Fibroblast of villous mesenchyme (primary cell): Measurements from ENCODE around the gene HLA-C. TPM values are rescaled to one million over a fixed set of nuclear protein-coding genes. Genes with fewer than 3 reads are reported as not detected.

ENCODE experiments used
- DNase-seq: peaks from one replicate; pipeline ENCODE4 v3.0.0-alpha.2; 2010; ENCODE audit warnings: low read depth
- H3K4me3 ChIP-seq: 2 replicates; pipeline ENCODE4 v1.5.1; 2011; ENCODE audit warnings: low read depth, mild to moderate bottlenecking, low read length
- CTCF ChIP-seq: IDR thresholded peaks from 2 replicates; pipeline ENCODE4 v1.5.1; 2012; ENCODE audit warnings: low read depth, mild to moderate bottlenecking, low read length; ENCODE audit not compliant: insufficient read depth
- total RNA-seq: library from RNA; depleted of rRNA; stranded (reverse); fragments of >200 nt; gene quantifications from 2 replicates; pipeline ENCODE4 v1.2.3, GENCODE V29; 2012

The HLA-C gene
- 361 and 512 TPM in 2 replicates for total RNA-seq

- DNase-seq, result peak; percentile 98
- peak within 1 kb of the TSS; percentile 80 for H3K4me3 ChIP-seq
- peak; percentile 25 for TF ChIP-seq CTCF
Observed at GRCh38 chr6:31271641-31272357, at the start of gene HLA-C. TSS of gene HLA-C (minus strand) at chr6:31272092. CDS start at chr6:31272071, 21 bp downstream.

- no peak for TF ChIP-seq CTCF
- no peak for DNase-seq
- no peak overlapping the region for H3K4me3 ChIP-seq
Observed at GRCh38 chr6:31321005-31321707, 49.3 kb upstream of the HLA-C start.

- no peak for DNase-seq
- no peak overlapping the region for H3K4me3 ChIP-seq
- TF ChIP-seq CTCF, result no peak
Observed at GRCh38 chr6:31317036-31317435, 45.1 kb upstream of the HLA-C start.

- no peak overlapping the region for H3K4me3 ChIP-seq
- no peak for TF ChIP-seq CTCF
- no peak for DNase-seq
Observed at GRCh38 chr6:31309641-31310040, 37.7 kb upstream of the HLA-C start.

- TF ChIP-seq CTCF, result no peak
- no peak for DNase-seq
- no peak overlapping the region for H3K4me3 ChIP-seq
Observed at GRCh38 chr6:31308845-31309175, 36.9 kb upstream of the HLA-C start.

- no peak overlapping the region for H3K4me3 ChIP-seq
- TF ChIP-seq CTCF, result no peak
- no peak for DNase-seq
Observed at GRCh38 chr6:31308050-31308844, 36.4 kb upstream of the HLA-C start.
